ENCODE results near the gene TNIK.
A peak's percentile ranks its signal among the peaks of the same experiment; 100 is the strongest.

Gene TNIK

GRCh38 chr3:171315919-171316318 is 144.3 kb downstream of the TNIK start:
- DNase-seq (ENCODE audit: low read depth), result no peak
- TF ChIP-seq MYC (IDR thresholded peaks at IDR 0.05; ENCODE audit: low read depth, low read length) (no peak), MAX (IDR thresholded peaks at IDR 0.05; ENCODE audit: low read depth, low read length) (no peak), POLR2A (IDR thresholded peaks at IDR 0.05; ENCODE audit: extremely low read depth, insufficient read length) (no peak), CTCF (IDR thresholded peaks at IDR 0.05; ENCODE audit: low read depth, low read length) (no peak)
- no peak overlapping the region for H3K4me3 ChIP-seq (ENCODE audit: low read depth, low read length)

- no peak for TF ChIP-seq POLR2A (IDR thresholded peaks at IDR 0.05; ENCODE audit: extremely low read depth, insufficient read length)
- no peak for TF ChIP-seq CTCF (IDR thresholded peaks at IDR 0.05; ENCODE audit: low read depth, low read length)
- no peak for TF ChIP-seq MAX (IDR thresholded peaks at IDR 0.05; ENCODE audit: low read depth, low read length)
- no peak for TF ChIP-seq MYC (IDR thresholded peaks at IDR 0.05; ENCODE audit: low read depth, low read length)
- no peak overlapping the region for H3K4me3 ChIP-seq (ENCODE audit: low read depth, low read length)
- DNase-seq (ENCODE audit: low read depth), result no peak
These were observed 145.1 kb downstream of the TNIK start for GRCh38 chr3:171315101-171315500.

GRCh38 chr3:171314341-171314740 is 145.9 kb downstream of the TNIK start:
- H3K4me3 ChIP-seq (ENCODE audit: low read depth, low read length), result no peak overlapping the region
- no peak for DNase-seq (ENCODE audit: low read depth)
- TF ChIP-seq MYC (IDR thresholded peaks at IDR 0.05; ENCODE audit: low read depth, low read length), result no peak
- no peak for TF ChIP-seq MAX (IDR thresholded peaks at IDR 0.05; ENCODE audit: low read depth, low read length)
- no peak for TF ChIP-seq CTCF (IDR thresholded peaks at IDR 0.05; ENCODE audit: low read depth, low read length)
- no peak for TF ChIP-seq POLR2A (IDR thresholded peaks at IDR 0.05; ENCODE audit: extremely low read depth, insufficient read length)

GRCh38 chr3:171313702-171314101 is 146.5 kb downstream of the TNIK start:
- no peak for DNase-seq (ENCODE audit: low read depth)
- H3K4me3 ChIP-seq (ENCODE audit: low read depth, low read length), result no peak overlapping the region
- TF ChIP-seq CTCF (IDR thresholded peaks at IDR 0.05; ENCODE audit: low read depth, low read length) (no peak), MAX (IDR thresholded peaks at IDR 0.05; ENCODE audit: low read depth, low read length) (no peak), MYC (IDR thresholded peaks at IDR 0.05; ENCODE audit: low read depth, low read length) (no peak), POLR2A (IDR thresholded peaks at IDR 0.05; ENCODE audit: extremely low read depth, insufficient read length) (no peak)

- H3K4me3 ChIP-seq (ENCODE audit: low read depth, low read length), result no peak overlapping the region
- no peak for DNase-seq (ENCODE audit: low read depth)
- TF ChIP-seq CTCF (IDR thresholded peaks at IDR 0.05; ENCODE audit: low read depth, low read length) (no peak), POLR2A (IDR thresholded peaks at IDR 0.05; ENCODE audit: extremely low read depth, insufficient read length) (no peak), MYC (IDR thresholded peaks at IDR 0.05; ENCODE audit: low read depth, low read length) (no peak), MAX (IDR thresholded peaks at IDR 0.05; ENCODE audit: low read depth, low read length) (no peak)
These were observed 147.5 kb downstream of the TNIK start for GRCh38 chr3:171312741-171313140.

GRCh38 chr3:171311784-171312183 is 148.4 kb downstream of the TNIK start:
- no peak overlapping the region for H3K4me3 ChIP-seq (ENCODE audit: low read depth, low read length)
- peak; percentile 77 for DNase-seq (ENCODE audit: low read depth)
- TF ChIP-seq MYC (IDR thresholded peaks at IDR 0.05; ENCODE audit: low read depth, low read length) (peak; percentile 59), MAX (IDR thresholded peaks at IDR 0.05; ENCODE audit: low read depth, low read length) (peak; percentile 63), POLR2A (IDR thresholded peaks at IDR 0.05; ENCODE audit: extremely low read depth, insufficient read length) (no peak)

All from NB4 (cell line).